HG03432 (cell line): ENCODE results near the gene GZF1.
A peak's percentile ranks its signal among the peaks of the same experiment; 100 is the strongest.

Source experiments
- ATAC-seq: cut with Tn5 transposase; IDR thresholded peaks from one replicate; pipeline ENCODE4 v1.9.1; 2021; ENCODE audit warnings: mild to moderate bottlenecking, moderate library complexity; ENCODE audit not compliant: unreplicated experiment

Gene GZF1

DNA sequence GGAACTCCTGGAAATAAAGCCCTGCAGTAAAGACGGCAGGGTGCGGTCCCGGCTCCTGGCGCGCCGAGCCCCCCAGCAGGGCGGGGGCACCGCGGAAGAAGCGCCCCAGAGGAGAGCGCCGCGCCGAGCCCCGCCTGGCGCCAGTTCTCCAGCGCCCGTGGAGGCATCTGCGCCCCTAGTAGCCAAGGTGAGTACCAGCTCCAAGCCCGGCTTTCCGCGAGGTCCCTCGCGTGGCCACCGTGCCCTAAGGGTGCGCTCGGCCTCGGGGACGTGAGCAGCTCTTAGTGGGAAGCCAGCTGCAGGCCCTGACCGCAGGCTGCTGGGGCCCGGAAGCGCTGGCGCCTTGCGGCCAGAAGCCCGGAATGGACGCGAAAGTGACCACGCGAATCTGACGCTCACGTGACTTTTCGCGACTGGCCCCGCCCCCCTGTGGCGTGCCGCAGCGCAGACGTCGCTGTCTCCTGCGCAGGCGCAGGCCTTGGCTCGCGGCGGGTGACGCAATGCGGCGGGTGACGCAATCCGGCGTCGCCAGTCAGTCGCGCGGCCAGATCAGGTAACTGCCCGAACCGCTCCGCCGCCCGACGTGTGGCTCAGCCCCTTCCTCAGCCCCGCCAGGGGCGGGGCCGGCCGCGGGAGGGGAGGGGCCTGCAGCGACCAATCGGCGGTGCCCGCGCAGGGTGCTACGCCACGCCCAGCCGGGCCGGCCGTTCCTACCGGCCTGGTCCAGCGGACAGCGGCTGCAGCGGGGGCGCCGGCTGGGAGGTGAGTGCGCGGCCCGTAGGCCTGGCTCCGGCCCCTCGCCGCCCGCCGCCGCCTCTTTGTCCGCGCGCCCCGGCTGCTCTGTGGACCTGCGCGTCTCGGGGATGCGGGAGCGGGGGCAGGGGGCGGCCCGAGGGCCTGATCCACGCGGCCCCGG, at the start of gene GZF1:
Gene GZF1 (plus strand): TSS at position 707 of the 916 bp plus-strand sequence. CDS start 2,202 bp downstream, outside the sequence.
- peak; percentile 72 for ATAC-seq

DNA sequence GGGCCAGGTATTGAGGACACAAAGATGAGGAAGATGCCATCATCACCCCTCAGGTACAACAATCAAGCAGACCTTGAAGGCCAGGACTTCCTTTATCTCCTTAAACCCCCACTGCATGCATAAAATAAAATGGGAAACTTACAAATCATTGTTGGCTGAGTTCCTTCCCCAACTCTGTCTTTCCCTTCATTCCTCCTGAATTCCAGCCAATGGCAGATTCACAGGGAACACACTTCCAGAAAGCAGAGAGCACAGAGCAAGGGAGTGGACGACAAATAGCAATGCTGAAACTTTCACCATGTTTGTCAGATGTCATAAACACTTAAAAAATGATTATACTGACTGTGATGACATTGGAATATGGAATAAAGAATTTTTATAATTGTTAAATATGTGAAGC, 48.7 kb upstream of the GZF1 start:
- ATAC-seq: no peak

DNA sequence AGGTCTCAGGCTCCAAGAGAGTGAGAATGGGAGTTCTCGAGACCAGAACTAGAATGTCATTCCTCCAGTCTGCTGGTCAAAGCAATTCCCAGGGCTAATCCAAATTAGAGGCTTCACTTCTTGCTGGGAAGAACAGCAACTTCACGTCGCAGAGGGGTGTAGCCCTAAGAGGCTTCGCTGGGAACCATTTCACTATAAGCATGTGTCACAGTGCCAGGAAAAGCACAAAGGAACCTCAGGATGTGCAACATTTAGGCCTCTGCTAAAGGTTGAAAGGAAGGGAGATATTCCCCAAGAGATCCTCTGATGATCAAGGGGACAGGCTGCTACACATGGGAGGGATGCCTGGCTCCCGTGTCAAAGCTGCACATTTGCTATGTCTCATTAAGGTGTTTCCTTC, 47.3 kb upstream of the GZF1 start:
- no peak for ATAC-seq

DNA sequence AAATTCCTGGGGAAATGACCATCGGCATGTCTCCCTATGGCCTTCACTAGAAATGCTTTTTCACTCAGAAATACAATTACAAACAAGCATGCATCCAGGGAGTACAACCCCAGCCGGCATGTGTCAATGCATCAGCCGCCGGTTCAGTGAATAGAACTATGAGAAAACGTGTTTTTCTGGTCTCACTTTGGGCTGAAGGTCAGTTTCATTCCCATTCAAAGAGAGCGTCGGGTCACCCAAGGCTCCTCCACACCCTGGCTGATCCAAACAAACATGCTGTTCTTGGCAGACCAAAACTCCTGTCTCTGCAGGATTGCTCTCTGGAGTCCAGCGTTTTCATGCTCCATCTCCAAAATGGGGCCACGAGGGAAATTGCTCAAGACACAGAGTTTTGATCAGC, 46.9 kb upstream of the GZF1 start:
- no peak for ATAC-seq

DNA sequence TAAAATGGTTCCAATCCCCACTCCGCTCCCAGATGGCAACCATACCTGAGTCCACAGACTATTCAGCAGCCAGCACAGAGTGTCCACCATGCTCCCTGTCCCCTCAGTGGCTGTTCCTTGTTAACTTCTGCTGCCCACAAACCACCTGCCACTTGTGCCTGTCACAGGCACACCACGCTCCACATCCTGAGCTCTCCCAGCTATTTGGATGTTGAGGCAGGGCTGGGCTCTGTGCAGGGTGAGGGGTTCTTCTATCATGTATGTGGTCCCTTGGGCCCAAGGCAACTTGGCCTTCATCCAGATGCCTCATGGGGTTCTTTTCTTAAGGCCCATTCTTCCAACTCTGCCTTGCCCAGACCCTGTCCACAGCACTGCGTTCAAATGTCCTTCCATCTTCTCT, 45.4 kb upstream of the GZF1 start:
- no peak for ATAC-seq

DNA sequence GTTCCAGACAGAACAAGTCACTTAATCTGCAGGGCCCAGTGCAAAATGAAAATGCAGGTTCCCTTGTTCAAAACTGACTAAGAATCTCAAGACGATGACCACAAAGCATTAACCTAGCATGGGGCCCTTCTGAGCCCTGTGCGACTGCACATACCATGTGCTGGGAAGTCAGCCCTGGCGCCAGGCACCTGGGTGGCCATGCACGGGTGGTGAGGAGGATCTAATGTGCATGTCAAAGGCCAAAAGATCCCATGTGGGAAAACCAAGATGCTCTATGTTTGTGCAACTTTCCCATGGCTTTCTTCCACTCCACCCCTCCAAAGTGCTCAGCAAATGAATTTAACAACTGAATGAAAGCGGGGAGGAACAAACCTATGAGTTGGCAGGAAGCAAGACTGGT, 44.9 kb upstream of the GZF1 start:
- ATAC-seq: no peak

DNA sequence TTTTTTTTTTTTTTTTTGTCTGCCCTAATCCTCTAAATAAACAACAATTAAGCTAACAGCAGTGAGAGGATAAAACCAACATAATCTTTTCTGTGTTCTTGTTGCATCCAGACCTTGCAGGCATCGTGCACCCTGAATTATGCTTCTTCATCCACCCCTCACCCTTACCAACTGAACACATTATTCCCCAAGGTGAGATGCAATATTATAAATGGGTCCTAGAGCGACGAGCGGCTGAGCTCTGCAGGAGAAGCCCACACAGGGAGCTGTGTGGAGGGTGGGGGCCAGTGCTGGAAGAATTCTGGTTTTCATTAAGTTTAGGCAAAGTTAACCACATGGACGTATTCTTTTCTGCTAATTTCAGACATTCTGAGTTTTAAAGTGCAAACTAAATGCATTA, 43.6 kb upstream of the GZF1 start:
- no peak for ATAC-seq

DNA sequence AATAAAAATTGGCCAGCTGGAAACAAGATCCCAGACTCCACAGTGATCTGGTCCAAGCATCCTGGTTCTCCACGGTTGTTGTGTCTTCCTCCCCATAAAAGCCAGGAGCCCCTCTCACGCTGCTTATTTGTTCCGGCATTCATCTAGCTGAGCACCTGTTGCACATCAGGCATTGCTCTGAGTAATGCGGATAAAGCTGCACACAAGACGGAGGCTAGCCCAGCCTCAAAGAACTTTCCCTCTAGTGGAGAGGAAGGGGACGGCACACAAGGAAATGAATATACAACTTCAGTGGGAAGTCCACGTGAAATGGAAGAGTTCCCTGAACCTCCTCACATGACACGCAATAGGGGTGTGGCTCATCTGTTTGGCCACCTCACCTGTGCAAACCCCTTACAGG, 41.7 kb upstream of the GZF1 start:
- no peak for ATAC-seq

DNA sequence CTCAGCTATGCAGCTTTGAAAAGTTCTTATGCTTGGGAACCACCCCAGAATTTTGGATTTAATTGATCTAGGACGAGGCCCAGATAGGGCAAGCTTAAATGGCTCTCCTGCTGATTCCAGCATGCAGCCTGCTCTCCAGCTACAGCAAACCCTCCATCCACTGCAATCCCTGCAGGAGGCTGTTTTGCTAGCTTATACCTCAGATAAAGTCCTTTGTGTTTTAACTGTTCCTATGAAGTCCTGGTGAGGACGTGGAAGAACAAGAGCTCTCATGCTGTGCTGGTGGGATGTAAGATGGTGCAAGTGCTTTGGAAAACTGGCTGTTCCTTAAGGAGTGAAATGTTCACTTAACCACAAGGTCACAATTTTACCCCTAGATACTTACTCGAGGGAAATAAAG, 36.9 kb upstream of the GZF1 start:
- no peak for ATAC-seq

DNA sequence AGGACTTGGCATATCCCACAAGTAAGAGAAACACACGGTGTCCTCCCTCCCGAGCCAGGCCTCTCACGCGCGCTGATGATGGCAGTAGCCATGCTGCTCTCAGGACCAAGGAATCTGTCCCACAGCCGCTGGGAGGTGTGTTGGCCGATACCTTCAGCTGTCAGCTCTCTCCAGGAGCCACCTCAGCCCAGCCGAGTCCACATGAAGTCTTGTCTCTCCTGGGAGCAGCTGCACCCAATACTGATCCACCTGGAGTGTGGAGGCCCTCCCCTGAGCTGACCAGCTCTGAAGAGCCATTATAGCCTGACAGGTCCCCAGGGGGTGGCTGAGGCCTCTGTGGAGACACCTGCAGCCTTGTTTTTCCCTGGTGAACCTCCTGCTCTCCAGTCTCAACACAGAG, 35.2 kb upstream of the GZF1 start:
- ATAC-seq: no peak

DNA sequence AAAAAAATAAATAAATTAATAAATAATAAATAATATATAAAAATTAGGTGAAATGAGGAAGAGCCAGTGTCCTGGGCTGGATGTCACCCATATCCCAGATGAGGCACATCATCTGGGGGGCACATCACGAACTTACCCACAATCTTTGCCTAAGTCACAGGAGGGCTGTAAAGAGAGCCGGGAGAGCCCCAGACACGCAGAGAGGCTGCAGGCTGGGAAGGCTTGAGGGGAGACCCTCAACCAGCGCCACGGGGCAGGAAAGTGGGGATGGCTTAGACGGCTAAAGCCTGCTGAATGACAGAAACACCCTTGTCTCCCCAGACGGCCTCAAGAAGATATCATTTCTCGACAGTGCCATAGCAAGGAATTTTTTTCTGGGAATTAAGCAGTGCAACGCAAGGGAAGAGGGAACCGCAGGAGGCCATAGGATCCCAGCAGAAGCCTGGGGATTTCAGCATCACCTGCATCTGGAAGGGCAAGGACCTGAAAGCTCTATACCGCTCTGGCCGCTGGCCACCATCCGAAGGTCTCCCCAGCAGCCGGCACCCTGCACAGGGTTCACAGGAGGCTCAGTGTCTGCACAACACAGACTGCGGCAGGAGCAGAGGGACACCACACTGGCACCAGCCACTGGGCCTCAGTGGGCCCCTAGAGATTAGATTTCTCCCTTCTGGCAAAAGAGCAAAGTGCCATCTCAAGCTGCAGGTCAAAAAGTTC, 34.2 kb upstream of the GZF1 start:
- ATAC-seq: no peak

DNA sequence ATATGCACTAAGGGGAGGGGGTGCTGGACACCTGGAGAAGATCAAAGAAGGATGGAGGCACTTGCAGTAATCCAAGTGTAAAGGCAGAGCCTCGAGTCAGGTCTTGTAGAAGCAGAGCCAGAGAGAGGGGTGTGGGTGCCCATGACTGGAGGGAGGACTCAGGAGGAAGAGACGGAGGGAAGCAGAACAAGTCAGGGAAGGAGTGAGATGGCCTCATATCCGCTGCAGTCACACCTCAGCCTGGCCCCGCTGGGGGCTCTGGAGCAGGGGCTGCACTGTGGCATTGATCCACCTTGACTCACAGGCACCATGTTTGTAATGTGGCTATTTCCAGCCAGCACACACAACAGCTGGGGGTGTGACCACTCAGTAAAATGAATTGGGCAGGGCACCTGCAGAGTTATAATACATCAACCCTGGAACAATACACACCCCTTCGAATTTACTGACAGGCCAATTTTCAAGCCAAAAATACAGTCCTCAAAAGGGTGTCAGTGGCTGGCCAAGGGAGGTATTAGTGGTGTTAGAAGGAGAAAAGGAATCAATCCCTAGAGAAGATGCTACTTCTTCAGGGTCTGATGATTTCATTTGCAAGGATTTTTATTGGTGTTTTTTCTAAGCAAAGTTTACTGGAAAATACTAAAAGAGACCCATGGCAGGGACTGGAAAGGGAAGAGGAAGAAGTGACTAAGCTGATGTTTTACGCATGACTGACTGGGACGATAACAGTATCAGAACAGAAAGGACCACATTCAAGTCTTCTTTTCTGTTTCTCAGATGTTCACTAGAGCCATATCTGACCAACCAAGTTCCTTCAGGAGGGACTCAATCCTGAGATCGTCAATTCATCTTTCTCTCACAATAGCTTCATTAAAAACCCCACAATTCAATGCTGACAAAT, 30.3 kb upstream of the GZF1 start:
- ATAC-seq: no peak

DNA sequence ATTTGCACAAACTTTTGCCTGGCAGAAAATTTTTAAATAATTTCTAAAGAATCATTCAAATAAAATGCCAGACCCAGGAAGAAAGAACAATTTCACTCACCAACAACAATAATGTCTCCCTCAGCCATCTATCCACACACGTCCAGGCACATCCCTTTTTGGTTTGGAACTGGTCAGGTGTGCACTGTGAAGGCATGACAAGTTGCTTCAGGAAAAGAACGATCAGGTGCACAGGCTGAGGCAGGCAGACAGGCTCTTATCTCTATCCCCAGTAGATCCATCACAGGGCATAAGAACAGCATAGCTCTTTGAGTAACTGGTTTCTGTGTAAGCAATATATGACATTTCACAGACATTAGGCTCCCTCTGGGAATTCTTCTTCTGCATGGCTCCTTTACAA, 29.5 kb upstream of the GZF1 start:
- no peak for ATAC-seq

DNA sequence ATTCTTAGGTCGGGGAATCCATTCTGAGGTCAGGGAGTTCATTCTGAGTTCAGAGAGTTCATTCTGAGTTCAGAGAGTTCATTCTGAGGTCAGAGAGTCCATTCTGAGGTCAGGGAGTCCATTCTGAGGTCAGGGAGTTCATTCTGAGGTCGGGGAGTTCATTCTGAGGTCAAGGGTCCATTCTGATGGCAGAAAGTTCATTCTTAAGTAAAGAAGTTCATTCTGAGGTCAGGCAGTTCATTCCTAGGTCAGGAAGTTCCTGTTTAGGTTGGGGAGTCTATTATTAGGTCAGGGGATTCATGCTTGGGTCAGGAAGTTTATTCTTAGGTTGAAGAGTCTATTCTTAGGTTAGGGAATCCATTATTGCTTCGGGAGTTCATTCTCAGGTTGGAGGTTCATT, 27.9 kb upstream of the GZF1 start:
- ATAC-seq: no peak

DNA sequence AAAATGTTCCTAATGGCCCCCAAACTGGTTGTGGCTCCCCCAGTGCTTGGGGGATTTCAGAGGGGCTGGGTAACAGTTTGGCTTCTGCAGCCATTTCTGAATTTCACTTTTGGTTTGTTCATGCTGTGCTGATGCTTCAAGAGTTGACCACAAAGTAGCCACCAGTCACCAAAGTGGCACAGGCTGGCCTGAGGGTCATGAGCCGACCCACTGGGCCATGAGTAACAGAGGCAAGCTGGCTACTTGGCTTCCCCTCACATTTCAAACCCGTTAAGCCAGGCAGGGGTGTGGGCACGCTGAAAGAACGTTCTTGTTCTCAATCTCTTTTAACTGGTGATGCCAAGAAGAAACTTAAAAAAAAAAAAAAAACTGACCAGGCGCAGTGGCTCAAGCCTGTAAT, 26.5 kb upstream of the GZF1 start:
- no peak for ATAC-seq

DNA sequence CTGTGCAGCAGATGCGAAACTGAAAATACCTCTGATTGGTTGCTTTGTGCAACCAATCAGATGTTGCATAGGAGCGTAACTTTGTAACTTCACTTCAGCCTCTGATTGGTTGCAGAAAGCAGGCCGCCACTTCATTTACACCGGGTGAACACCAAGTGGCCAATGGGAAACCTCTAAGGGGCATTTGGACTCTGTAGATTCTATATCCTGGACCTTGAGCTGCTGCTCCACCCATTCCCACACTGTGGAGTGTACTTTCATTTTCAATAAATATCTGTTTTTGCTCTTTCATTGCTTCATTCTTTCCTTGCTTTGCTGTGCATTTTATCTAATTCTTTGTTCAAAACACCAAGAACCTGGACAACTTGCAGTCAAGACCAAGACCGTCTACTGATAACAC, 25.5 kb upstream of the GZF1 start:
- ATAC-seq: no peak

DNA sequence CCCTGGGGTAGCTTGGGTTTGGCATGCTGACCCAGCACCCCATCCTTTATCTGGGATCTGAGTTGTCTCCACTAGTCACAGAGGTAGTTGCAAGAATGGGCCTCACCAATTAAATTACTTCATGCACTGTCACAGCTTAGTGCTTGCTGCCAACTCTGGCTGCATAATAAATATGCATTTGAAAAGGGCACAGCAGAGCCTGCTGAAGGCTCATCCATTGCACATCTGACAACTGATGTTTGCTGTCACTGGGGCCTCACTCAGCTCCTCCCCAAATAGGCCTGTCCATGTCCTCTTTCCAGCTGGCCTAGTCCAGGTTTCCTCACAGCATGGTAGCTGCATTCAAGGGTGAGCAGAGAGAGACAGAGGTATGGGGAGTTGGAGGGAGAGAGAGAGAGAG, 24.7 kb upstream of the GZF1 start:
- ATAC-seq: no peak

DNA sequence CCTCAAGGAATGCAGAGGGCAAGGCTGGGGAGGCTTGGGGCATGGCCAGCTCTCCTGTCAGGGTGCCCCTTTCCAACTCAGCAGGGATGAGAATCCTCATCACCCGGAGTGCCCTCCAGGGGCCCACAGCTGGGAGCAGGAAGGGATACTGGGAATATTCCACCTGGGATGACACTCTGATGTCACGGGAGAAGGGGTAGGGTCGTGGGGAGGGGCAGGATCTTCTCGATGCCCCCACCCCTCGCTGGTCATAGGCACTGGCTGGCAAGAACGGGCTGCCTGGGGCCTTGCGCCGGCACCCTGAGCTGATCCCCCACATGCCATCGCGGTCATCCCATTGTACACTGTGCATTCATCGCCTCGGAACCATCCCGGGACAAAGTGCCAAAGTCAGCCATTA, 22.0 kb upstream of the GZF1 start:
- no peak for ATAC-seq

DNA sequence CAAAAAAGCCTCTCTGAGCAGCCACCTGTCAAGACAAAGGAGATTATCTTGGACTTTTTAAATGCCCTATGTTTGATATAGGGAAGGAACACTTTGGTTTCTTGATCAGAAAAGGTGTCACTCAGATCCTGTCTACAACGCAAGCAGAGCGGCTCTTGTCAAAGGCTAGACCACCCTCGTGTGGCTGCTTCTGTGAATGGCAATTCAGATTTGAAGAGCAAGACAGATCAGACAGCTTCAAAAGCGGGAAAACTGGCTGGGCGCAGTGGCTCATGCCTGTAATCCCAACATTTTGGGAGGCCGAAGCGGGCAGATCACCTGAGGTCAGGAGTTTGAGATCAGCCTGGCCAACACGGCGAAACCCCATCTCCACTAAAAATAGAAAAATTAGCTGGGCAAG, 21.5 kb upstream of the GZF1 start:
- ATAC-seq: peak; percentile 55

DNA sequence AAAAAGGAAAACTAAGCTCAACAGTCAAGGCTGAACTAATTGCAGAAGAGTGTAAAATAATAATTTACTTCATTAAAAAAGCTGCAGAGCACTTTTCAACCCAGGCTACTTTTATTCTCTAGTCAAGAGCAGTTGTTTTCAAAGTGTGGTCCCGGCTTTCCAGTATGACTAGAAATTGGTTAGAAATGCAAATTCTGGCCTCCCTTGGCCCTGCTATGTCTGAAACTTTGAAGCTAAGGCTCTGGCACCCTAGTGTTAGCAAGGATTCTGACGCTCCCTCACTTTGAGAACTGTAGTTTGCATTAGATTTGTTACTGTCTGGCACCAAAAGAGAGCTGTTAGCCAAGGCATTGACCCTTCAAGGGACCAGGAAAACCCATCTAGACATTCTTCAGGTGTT, 20.9 kb upstream of the GZF1 start:
- ATAC-seq: no peak

DNA sequence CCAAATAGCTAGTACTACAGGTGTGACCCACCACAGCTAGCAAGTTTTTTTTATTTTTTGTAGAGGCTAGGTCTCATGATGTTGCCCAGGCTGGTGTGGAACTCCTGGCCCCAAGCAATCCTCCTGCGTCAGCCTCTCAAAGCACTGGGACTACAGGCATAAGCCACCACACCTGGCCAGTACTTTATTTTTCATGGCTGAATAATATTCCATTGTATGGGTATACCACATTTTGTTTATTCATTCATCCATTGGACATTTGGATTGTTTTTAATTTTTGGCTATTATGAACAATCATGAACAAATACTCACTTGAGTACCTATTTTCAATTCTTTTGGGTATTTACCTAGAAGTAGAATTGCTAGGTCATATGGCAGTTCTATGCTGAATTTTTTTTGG, 18.4 kb upstream of the GZF1 start:
- no peak for ATAC-seq
